ENCODE results near the gene CYP1A2. TPM values are rescaled to one million over a fixed set of nuclear protein-coding genes. Genes with fewer than 3 reads are reported as not detected.

CYP1A2 gene
- total and polyA plus RNA-seq, 9 of the 15 experiments (the other 6 are each of a cell fraction or from before 2014, with no cell fraction given) = not detected

- ChIA-PET CTCF (ENCODE audit: low intra/inter-chr PET ratio) (no interaction called here), POLR2A (no interaction called here)
- Histone ChIP-seq H4K20me1 (replicated peaks; ENCODE audit: control insufficient read depth, insufficient read depth, low read length) (no peaks in the 10 kb centered on the region), H3K27ac (ENCODE audit: extremely low read depth, low read depth, low read length) (no peak overlapping the region), H3K4me2 (ENCODE audit: insufficient read depth, low read length) (no peak overlapping the region), H3K79me2 (ENCODE audit: control insufficient read depth, insufficient read depth, low read length) (no peaks in the 10 kb centered on the region), H3K9ac (ENCODE audit: insufficient read depth in 1 of 2, low read depth in 2 of 2, low read length in 2 of 2) (no peak overlapping the region), H3K9me1 (ENCODE audit: control insufficient read depth, insufficient read depth, low read length) (no peaks in the 10 kb centered on the region), H2AFZ (ENCODE audit: low read depth, low read length) (no peak overlapping the region), H3K4me1 (replicated peaks in 1 of 2; ENCODE audit: control insufficient read depth in 2 of 2, insufficient read depth in 2 of 2, low read length in 2 of 2) (no peaks in the 10 kb centered on the region), H3K9me3 (replicated peaks; ENCODE audit: control insufficient read depth, insufficient read depth, low read depth, low read length) (no peaks in the 10 kb centered on the region), H3K36me3 (ENCODE audit: control insufficient read depth, insufficient read depth, low read length) (no peaks in the 10 kb centered on the region), H3K27me3 (ENCODE audit: control insufficient read depth in 2 of 2, insufficient read depth in 2 of 2, low read length in 2 of 2) (peaks cover 45 to 48% of the 10 kb centered on the region in 2 experiments), H3K4me3 (no peak overlapping the region)
- intact Hi-C loops (cut with micrococcal nuclease) = no loop called here
- TF ChIP-seq GABPB1 (CRISPR knock-in tag; IDR thresholded peaks at IDR 0.05) (no peak), RBM25 (IDR thresholded peaks at IDR 0.05; ENCODE audit: low read depth, low read length, severe bottlenecking) (peak; percentile 61), MXI1 (IDR thresholded peaks at IDR 0.05; ENCODE audit: low read depth, low read length) (no peak), ZNF717 (CRISPR knock-in tag; IDR thresholded peaks at IDR 0.05) (no peak)
- WGBS (ENCODE audit: insufficient coverage, low coverage, missing lambda C conversion rate) = 0% methylated on average over 3 of the region's 3 CpGs
- ATAC-seq = no peak
- BruUV-seq (replicated peaks) = no TSS peak
- FAIRE-seq = no peak
- in situ Hi-C loops (cut with MboI) = no loop called here
- no peak for DNase-seq (ENCODE audit: extremely low read depth in 1 of 4, low spot score in 3 of 4)
These were observed 15.4 kb upstream of the CYP1A2 start for GRCh38 chr15:74733269-74733668.

- BruUV-seq (replicated peaks) = no TSS peak
- H3K9me1 ChIP-seq (ENCODE audit: control insufficient read depth, insufficient read depth, low read length) = no peaks in the 10 kb centered on the region
- no peaks in the 10 kb centered on the region for H3K9me3 ChIP-seq (replicated peaks; ENCODE audit: control insufficient read depth, insufficient read depth, low read depth, low read length)
- H3K27me3 ChIP-seq (ENCODE audit: control insufficient read depth in 2 of 2, insufficient read depth in 2 of 2, low read length in 2 of 2) = peaks cover 43 to 50% of the 10 kb centered on the region in 2 experiments
- no peaks in the 10 kb centered on the region for H3K79me2 ChIP-seq (ENCODE audit: control insufficient read depth, insufficient read depth, low read length)
- H3K9ac ChIP-seq (ENCODE audit: insufficient read depth in 1 of 2, low read depth in 2 of 2, low read length in 2 of 2) = no peak overlapping the region
- FAIRE-seq (peak; percentile 40), ATAC-seq (no peak), DNase-seq (ENCODE audit: extremely low read depth in 1 of 4, low spot score in 3 of 4) (no peak)
- H3K27ac ChIP-seq (ENCODE audit: extremely low read depth, low read depth, low read length) = no peak overlapping the region
- H4K20me1 ChIP-seq (replicated peaks; ENCODE audit: control insufficient read depth, insufficient read depth, low read length) = no peaks in the 10 kb centered on the region
- no peak overlapping the region for H3K4me2 ChIP-seq (ENCODE audit: insufficient read depth, low read length)
- intact Hi-C loops (cut with micrococcal nuclease) (no loop called here), in situ Hi-C loops (cut with MboI) (no loop called here)
- ChIA-PET CTCF (ENCODE audit: low intra/inter-chr PET ratio) (no interaction called here), POLR2A (no interaction called here)
- H2AFZ ChIP-seq (ENCODE audit: low read depth, low read length) = no peak overlapping the region
- H3K36me3 ChIP-seq (ENCODE audit: control insufficient read depth, insufficient read depth, low read length) = no peaks in the 10 kb centered on the region
- H3K4me1 ChIP-seq (replicated peaks in 1 of 2; ENCODE audit: control insufficient read depth in 2 of 2, insufficient read depth in 2 of 2, low read length in 2 of 2) = no peaks in the 10 kb centered on the region
- no peak overlapping the region for H3K4me3 ChIP-seq
- 0% methylated on average over 3 of the region's 3 CpGs for WGBS (ENCODE audit: insufficient coverage, low coverage, missing lambda C conversion rate)
- no peak for TF ChIP-seq ZNF277 (CRISPR knock-in tag; IDR thresholded peaks at IDR 0.05; ENCODE audit: borderline replicate concordance)
- no peak for TF ChIP-seq MBD1 (CRISPR knock-in tag; IDR thresholded peaks at IDR 0.05)
- no peak for TF ChIP-seq SRSF9 (IDR thresholded peaks at IDR 0.05; ENCODE audit: borderline replicate concordance, low read depth, low read length)
- TF ChIP-seq KLF6 (CRISPR knock-in tag; IDR thresholded peaks at IDR 0.05; ENCODE audit: borderline replicate concordance) = no peak
- no peak for TF ChIP-seq SUPT5H (IDR thresholded peaks at IDR 0.05)
- TF ChIP-seq DACH1 (IDR thresholded peaks at IDR 0.05; ENCODE audit: partially characterized antibody) = no peak
- no peak for TF ChIP-seq GATAD2A (IDR thresholded peaks at IDR 0.05)
These were observed 13.3 kb upstream of the CYP1A2 start for GRCh38 chr15:74735305-74735704.

Data from K562 (cell line).